Stimulated activated CD8-positive, alpha-beta memory T cell treated with anti-CD3 and anti-CD28 coated beads, Interleukin-7, amount 100 ng/mL, for 1 hour (primary cell): ENCODE measurements around the gene THEMIS2.
"Not testable (repeated sequence)": the region's sequence is repeated elsewhere in the genome, so short reads cannot be mapped to it uniquely, and the experiment has no call there.

Experiments used
- DNase-seq, 2 donors: peaks; one replicate each; pipeline ENCODE4 v3.0.0-alpha.2; 2020; ENCODE audit warnings: low read depth in 2 of 2

THEMIS2 gene

GRCh38 chr1:27872059-27872801 lies at the start of gene THEMIS2:
THEMIS2 (plus strand) TSS chr1:27872544; CDS start chr1:27872572, 28 bp downstream.
- peak; percentile 55 to 67 for DNase-seq

DNA sequence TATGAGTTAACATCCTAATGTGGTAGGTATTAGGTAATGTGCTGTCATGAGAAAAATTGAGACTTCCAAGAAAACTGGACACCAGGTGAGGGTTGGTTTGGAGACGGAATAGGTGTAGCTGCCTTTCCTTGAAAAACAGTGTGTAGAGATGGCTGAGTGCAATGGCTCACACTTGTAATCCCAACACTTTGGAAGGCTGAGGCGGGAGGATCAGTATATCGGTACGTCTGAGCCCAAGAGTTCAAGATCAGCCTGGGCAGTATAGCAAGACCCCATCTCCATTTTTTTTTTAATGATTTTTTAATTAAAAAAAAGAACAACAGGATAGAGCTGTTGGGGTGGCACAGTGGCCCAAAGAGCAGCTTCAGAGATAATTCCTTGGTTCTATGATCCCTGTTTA lies 48.6 kb upstream of the THEMIS2 start:
- DNase-seq = no peak

GRCh38 chr1:27824411-27824810 lies 47.9 kb upstream of the THEMIS2 start:
- DNase-seq = no peak

DNA sequence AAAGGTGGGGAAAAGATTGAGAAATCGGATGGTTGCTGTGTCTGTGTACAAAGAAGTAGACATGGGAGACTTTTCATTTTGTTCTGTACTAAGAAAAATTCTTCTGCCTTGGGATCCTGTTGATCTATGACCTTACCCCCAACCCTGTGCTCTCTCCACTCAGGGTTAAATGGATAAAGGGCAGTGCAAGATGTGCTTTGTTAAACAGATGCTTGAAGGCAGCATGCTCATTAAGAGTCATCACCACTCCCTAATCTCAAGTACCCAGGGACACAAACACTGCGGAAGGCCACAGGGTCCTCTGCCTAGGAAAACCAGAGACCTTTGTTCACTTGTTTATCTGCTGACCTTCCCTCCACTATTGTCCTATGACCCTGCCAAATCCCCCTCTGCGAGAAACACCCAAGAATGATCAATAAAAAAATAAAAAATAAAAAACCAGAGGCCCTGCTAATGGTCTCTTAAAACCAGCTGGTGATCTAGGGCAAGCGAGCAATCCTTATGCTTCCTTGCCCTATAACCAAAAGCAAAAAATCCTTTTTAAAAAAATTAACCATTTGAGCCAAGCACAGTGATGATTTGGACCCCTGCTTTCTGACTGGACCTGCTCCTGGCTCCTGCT lies 42.9 kb upstream of the THEMIS2 start:
- not testable (repeated sequence) for DNase-seq

GRCh38 chr1:27830621-27831440 lies 41.5 kb upstream of the THEMIS2 start, which contains the start of gene PPP1R8:
PPP1R8 (plus strand) TSS chr1:27830782; CDS start chr1:27830836, 54 bp downstream.
- DNase-seq = peak; percentile 73 to 74

GRCh38 chr1:27831568-27832410 lies 40.6 kb upstream of the THEMIS2 start:
- DNase-seq = no peak

- DNase-seq = no peak
These were observed 39.6 kb upstream of the THEMIS2 start for GRCh38 chr1:27832762-27833161.

GRCh38 chr1:27833470-27833869 lies 38.9 kb upstream of the THEMIS2 start:
- no peak for DNase-seq

DNA sequence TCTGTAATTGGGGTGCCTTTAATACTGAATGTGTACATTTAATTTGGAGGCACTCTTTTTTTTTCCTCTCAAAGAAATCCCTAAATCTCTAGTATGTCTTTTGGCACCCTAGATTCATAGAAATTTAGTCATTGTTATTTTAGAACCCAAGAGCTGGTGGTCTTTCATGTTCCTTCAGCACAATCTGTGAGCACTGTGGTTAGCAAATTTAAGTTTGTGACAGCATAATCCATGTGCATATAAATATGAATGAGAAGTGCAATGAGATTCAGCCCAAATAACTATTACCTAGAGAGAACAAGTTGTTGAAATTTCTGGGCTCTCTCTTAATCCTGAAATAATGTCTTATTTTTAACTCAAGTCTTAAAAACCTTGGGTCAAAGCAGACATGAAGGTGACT lies 37.3 kb upstream of the THEMIS2 start:
- no peak for DNase-seq

- no peak for DNase-seq
These were observed 36.8 kb upstream of the THEMIS2 start for GRCh38 chr1:27835501-27835900.

DNA sequence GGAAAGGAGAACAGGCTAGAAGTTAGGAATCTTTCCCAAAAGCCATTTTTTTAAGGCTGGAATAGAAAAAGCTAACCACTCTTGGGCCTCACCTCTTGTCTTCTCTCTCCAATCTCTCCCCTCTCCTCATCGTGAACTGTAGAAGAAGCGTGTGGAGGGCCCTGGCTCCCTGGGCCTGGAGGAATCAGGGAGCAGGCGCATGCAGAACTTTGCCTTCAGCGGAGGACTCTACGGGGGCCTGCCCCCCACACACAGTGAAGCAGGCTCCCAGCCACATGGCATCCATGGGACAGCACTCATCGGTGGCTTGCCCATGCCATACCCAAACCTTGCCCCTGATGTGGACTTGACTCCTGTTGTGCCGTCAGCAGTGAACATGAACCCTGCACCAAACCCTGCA lies 22.4 kb upstream of the THEMIS2 start:
- DNase-seq = no peak

DNA sequence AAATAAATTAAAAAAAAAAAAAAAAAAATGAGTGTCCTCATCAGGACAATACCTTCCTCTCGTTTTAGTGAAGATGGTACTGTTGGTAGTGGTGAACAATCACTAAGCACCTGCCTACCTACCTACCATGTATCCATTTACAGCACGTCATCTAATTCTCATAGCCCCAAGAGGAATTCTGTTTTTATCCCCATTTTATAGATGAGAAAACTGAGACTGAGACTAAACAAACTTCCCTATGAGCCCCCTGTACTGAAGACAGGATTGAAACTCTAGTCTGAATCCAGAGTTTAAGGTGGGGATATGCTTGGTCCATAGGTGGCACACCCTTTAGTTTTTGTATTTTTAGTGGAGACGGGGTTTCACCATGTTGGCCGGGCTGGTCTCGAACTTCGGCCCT lies 17.3 kb upstream of the THEMIS2 start:
- DNase-seq = no peak

DNA sequence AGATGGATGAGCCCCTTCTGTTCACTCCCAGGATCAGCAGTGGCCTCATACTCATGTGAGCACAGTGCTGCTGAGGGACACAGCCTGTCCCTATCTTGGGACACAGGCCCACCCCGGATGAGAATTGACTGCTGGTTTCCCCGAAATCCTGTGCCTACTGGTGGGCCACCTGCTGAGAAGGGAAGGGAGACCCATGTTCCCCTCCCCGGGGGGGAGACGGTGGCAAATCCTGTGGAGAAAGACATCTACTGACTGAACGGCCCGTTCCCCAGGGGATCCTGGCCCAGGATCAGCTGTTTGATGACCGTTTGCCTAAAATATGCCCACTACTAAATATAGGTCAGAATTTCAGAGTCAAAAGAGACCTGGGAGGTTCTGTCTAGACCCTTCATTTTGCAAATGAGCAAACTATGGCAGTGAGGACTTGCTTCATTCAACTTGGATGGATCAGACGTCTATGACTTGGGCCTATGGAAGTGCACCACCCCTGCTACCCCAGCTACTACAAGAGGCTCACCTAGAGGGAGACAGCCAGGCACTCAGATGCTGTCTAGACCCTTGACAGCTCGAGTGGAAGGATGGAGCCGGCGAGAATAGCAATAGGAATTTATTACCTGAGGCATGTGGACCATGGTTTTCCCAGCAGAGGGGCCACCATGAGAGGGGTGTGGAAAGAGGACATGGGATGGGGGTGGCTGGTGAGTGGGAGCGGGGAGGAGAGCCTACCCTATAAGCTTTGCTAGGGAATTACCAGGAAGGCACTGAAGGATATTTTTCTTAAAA lies 15.6 kb upstream of the THEMIS2 start:
- no peak for DNase-seq

- DNase-seq = not testable (repeated sequence)
These were observed 14.8 kb upstream of the THEMIS2 start for GRCh38 chr1:27857552-27857951.

DNA sequence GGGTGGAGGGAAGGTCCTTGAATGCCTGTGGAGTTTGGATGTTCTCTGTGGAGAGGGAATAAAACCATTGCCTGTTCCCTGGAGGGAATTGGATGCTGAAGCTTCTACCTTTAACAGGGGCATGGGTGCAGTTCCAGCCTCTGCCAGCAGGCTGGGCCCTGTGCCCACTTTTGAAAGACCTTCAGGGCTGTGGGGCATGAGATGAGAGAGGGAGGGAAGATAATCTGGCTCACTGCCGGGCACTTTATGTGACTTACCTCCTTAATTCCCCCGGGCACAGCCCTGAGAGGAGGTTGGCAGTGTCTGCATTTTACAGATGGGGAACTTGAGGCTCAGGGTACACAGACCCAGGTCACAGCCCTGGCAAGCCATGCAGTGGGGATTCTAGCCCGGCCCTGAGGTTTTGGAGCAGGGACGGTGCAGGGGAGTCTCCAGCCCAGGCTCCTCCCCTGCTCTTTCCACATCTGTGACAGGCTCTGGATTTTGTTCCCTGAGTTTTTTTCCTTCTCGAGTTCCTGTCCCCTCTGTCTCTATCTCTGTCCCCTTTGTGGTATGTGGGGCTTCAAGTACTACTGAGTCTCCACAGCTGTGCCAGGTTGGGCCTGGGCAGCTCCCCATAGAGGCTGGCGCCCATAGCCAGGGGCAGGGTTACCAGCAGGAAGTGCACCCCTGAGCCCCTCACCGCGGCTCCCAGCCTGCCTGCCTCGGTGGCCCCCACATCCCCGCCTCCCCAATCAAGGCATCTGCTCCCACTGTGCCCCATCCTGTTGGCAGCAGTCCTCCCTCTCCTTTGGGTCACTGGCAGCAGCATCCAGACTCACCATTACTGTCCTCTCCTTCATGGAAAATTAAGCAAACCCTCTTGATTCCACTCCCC lies 14.0 kb upstream of the THEMIS2 start:
- DNase-seq = peak; percentile 64 to 82

DNA sequence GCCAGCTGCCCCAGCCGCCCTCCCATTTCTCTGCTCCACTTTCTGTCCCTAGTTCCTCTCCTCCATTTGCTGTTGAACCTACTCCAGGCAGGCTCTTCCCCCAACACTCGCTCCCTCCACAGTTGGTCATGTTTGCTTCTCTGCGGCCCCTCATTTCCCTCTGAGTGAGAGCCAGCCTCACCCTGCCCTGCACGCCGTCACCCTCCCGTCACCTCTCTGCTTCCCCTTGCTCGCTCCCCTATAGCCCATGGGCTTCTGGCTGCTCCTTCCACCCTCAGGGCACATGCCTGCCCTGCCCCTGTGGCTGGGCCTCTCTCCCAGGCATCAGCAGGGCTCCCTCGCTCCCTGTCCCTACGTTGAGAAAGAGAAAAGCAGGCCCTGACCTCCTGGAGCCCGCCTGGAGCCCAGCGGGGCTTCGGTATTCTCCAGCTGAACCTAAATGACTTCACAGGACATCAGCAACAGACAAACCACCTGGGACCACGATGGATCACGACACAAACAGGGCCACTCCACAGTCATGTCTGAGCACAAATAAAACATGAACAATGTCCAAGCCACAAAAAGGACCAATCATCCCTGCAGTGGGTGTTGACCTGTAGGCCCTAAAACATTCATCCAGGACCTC lies 13.3 kb upstream of the THEMIS2 start:
- no peak for DNase-seq

DNA sequence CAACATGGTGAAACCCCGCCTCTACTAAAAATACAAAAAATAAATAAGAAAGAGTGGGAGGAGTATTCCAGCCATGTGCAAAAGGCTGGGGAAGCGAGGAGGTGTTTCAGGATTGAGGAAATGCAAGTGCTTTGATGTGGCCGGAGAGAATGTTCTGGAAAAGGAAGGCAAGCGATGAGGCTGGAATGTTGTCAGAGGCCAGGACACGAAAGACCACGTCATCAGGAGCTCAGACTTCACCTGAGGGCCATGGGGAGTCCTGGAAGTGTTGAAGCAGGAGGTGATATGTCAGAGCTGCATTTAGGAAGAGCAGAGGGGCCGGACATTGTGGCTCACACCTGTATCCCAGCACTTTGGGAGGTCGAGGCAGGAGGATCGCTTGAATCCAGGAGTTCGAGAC lies 10.9 kb upstream of the THEMIS2 start:
- DNase-seq = no peak

DNA sequence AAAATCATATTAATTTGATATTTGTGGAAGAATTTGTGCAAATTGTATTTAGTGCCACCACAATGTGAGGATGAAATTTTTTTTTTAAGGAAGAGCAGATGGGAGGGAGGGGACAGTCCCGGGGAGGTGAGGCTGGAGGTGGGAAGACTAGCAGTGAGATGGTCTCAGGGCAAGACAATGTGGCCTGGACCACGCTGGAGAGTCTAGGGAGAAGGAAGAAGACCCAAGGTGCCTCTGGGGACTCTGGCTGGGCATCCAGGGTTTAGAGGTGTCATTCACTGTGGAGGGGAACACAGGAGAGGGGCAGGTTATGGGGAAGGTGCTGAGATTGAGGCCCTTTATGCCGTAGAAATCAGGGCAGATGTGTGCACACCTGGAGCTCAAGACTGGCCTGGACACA lies 10.3 kb upstream of the THEMIS2 start:
- no peak for DNase-seq
